OCI-M2 (cell line): Measurements from ENCODE around the gene KLF15.

Experiments
- DNase-seq: peaks from one replicate; lab custom pipeline; 2025; ENCODE audit not compliant: unreplicated experiment; lab: John Stamatoyannopoulos, UW

Gene KLF15

GRCh38 chr3:126389794-126390146 is 32.6 kb upstream of the KLF15 start:
- DNase-seq, result no peak

- peak; percentile 46 for DNase-seq
Observed at GRCh38 chr3:126389112-126389793, 32.0 kb upstream of the KLF15 start.

GRCh38 chr3:126381966-126382365 is 24.8 kb upstream of the KLF15 start:
- DNase-seq, result no peak

- DNase-seq, result no peak
Observed at GRCh38 chr3:126380011-126380768, 23.0 kb upstream of the KLF15 start.

- DNase-seq, result no peak
Observed at GRCh38 chr3:126378341-126378751, 21.1 kb upstream of the KLF15 start.

- no peak for DNase-seq
Observed at GRCh38 chr3:126377211-126377610, 20.0 kb upstream of the KLF15 start.

- no peak for DNase-seq
Observed at GRCh38 chr3:126376444-126376843, 19.2 kb upstream of the KLF15 start.

GRCh38 chr3:126375835-126376331 is 18.7 kb upstream of the KLF15 start:
- DNase-seq, result no peak

- DNase-seq, result no peak
Observed at GRCh38 chr3:126373682-126374601, 16.7 kb upstream of the KLF15 start.

- no peak for DNase-seq
Observed at GRCh38 chr3:126373146-126373613, 16.0 kb upstream of the KLF15 start.

- no peak for DNase-seq
Observed at GRCh38 chr3:126372413-126373145, 15.4 kb upstream of the KLF15 start.

GRCh38 chr3:126371096-126371705 is 14.0 kb upstream of the KLF15 start:
- DNase-seq, result no peak

GRCh38 chr3:126370606-126371005 is 13.4 kb upstream of the KLF15 start:
- no peak for DNase-seq

- no peak for DNase-seq
Observed at GRCh38 chr3:126370055-126370454, 12.8 kb upstream of the KLF15 start.

GRCh38 chr3:126369490-126369889 is 12.3 kb upstream of the KLF15 start:
- DNase-seq, result no peak

GRCh38 chr3:126367316-126367805 is 10.2 kb upstream of the KLF15 start:
- DNase-seq, result no peak

GRCh38 chr3:126365351-126366277 is 8.4 kb upstream of the KLF15 start:
- no peak for DNase-seq

- DNase-seq, result no peak
Observed at GRCh38 chr3:126364731-126365301, 7.6 kb upstream of the KLF15 start.
